ENCODE measurements around the gene SEL1L.

The SEL1L gene

DNA sequence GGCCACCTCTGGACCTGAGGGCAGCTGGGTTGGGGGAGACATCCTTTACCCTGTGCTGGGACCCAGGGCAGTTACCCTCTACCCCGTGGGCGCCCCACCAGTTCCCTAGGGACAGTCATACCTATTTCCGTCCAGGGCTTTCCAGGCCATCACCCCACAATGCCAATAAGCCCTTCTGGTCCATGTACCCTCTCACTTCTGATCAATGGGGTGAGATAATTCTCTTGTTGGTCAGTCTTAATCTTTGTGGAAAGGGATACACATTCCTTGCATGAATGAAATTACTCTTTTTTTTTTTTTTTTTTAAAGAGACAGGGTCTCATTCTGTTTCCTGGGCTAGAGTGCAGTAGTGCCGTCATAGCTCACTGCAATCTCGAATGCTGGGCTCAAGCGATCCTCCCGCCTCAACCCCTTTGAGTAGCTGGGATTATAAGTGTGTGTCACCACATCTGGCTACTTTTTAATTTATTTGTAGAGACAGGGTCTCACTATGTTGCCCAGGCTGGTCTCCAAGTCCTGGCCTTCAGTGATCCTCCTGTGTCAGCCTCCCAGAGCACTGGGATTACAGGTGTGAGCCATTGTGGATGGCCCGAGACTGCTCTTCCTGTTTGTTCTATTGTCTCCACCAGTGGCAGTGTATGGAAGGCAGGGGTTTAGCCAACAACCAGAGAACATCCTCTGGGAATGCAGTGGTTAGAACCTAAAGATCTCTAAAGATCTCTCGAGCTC is 87.2 kb downstream of the SEL1L start:
- no peak overlapping the region for H3K4me3 ChIP-seq (ENCODE audit: insufficient read depth, low read length, poor library complexity, severe bottlenecking)
- H3F3A ChIP-seq (ENCODE audit: insufficient read depth) = no peaks in the 10 kb centered on the region
- H3K9ac ChIP-seq (ENCODE audit: low read length) = no peak overlapping the region
- no peaks in the 10 kb centered on the region for H3K9me2 ChIP-seq (replicated peaks; ENCODE audit: insufficient read depth, low read length)
- no peak overlapping the region for H2AFZ ChIP-seq (ENCODE audit: low read depth, low read length, severe bottlenecking)
- no peaks in the 10 kb centered on the region for H3K36me3 ChIP-seq (ENCODE audit: low read length)
- no peak overlapping the region for H3K27ac ChIP-seq (ENCODE audit: low read depth, low read length)
- no peaks in the 10 kb centered on the region for H4K20me1 ChIP-seq (ENCODE audit: low read depth, low read length)
- no peaks in the 10 kb centered on the region for H3K27me3 ChIP-seq (ENCODE audit: low read length)
- H3K79me2 ChIP-seq (ENCODE audit: insufficient read depth, low read length) = no peaks in the 10 kb centered on the region
- no peak overlapping the region for H3K4me2 ChIP-seq (ENCODE audit: low read depth, low read length, poor library complexity, severe bottlenecking)
- no peaks in the 10 kb centered on the region for H3K9me3 ChIP-seq (ENCODE audit: insufficient read depth, low read length)
- no peak for TF ChIP-seq EZH2phosphoT487 (conservative IDR thresholded peaks at IDR 0.05; ENCODE audit: low read length)
- TF ChIP-seq, protein P1, sequence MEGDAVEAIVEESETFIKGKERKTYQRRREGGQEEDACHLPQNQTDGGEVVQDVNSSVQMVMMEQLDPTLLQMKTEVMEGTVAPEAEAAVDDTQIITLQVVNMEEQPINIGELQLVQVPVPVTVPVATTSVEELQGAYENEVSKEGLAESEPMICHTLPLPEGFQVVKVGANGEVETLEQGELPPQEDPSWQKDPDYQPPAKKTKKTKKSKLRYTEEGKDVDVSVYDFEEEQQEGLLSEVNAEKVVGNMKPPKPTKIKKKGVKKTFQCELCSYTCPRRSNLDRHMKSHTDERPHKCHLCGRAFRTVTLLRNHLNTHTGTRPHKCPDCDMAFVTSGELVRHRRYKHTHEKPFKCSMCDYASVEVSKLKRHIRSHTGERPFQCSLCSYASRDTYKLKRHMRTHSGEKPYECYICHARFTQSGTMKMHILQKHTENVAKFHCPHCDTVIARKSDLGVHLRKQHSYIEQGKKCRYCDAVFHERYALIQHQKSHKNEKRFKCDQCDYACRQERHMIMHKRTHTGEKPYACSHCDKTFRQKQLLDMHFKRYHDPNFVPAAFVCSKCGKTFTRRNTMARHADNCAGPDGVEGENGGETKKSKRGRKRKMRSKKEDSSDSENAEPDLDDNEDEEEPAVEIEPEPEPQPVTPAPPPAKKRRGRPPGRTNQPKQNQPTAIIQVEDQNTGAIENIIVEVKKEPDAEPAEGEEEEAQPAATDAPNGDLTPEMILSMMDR (IDR thresholded peaks at IDR 0.05; ENCODE audit: insufficient read depth, low read length, poor library complexity, severe bottlenecking) = no peak

DNA sequence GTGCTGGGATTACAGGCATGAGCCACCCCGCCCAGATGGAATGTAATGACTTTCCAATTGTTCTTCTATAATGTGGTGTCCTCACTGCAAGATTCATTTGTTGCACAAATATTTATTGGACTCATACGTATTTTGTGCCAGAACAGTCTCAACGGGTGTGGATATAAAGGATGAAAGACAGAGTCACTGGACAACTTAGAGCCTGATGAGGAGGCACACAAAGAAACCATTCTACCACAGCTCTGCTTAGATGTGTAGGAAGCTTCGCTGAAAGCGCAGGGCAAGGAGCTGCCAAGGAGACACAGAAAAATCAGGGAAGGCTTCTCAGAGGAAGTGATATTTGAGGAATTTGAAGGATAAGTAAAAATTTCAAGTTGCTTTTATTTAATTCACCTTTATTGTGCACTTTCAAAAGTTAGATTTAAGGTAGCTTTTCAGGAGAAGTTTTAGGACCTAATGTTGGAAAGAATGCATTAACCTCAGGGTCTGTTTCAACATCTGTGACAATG is 92.0 kb downstream of the SEL1L start:
- TF ChIP-seq, protein P1 (IDR thresholded peaks at IDR 0.05; ENCODE audit: insufficient read depth, low read length, poor library complexity, severe bottlenecking) = no peak
- no peak for TF ChIP-seq EZH2phosphoT487 (conservative IDR thresholded peaks at IDR 0.05; ENCODE audit: low read length)
- Histone ChIP-seq H3K27me3 (ENCODE audit: low read length) (no peaks in the 10 kb centered on the region), H3F3A (ENCODE audit: insufficient read depth) (no peaks in the 10 kb centered on the region), H3K27ac (ENCODE audit: low read depth, low read length) (no peak overlapping the region), H3K9me3 (ENCODE audit: insufficient read depth, low read length) (no peaks in the 10 kb centered on the region), H3K4me3 (ENCODE audit: insufficient read depth, low read length, poor library complexity, severe bottlenecking) (no peak overlapping the region), H3K9ac (ENCODE audit: low read length) (no peak overlapping the region), H4K20me1 (ENCODE audit: low read depth, low read length) (no peaks in the 10 kb centered on the region), H3K9me2 (replicated peaks; ENCODE audit: insufficient read depth, low read length) (no peaks in the 10 kb centered on the region), H3K36me3 (ENCODE audit: low read length) (no peaks in the 10 kb centered on the region), H3K4me2 (ENCODE audit: low read depth, low read length, poor library complexity, severe bottlenecking) (no peak overlapping the region), H2AFZ (ENCODE audit: low read depth, low read length, severe bottlenecking) (no peak overlapping the region), H3K79me2 (ENCODE audit: insufficient read depth, low read length) (no peaks in the 10 kb centered on the region)

GRCh38 chr14:81440041-81440440 is 93.6 kb downstream of the SEL1L start:
- H3K4me3 ChIP-seq (ENCODE audit: insufficient read depth, low read length, poor library complexity, severe bottlenecking) = no peak overlapping the region
- no peak for TF ChIP-seq EZH2phosphoT487 (conservative IDR thresholded peaks at IDR 0.05; ENCODE audit: low read length)
- TF ChIP-seq, protein P1 (IDR thresholded peaks at IDR 0.05; ENCODE audit: insufficient read depth, low read length, poor library complexity, severe bottlenecking) = no peak
- no peaks in the 10 kb centered on the region for H3F3A ChIP-seq (ENCODE audit: insufficient read depth)
- no peaks in the 10 kb centered on the region for H3K9me3 ChIP-seq (ENCODE audit: insufficient read depth, low read length)
- no peaks in the 10 kb centered on the region for H3K9me2 ChIP-seq (replicated peaks; ENCODE audit: insufficient read depth, low read length)
- no peak overlapping the region for H3K27ac ChIP-seq (ENCODE audit: low read depth, low read length)
- no peak overlapping the region for H3K4me2 ChIP-seq (ENCODE audit: low read depth, low read length, poor library complexity, severe bottlenecking)
- no peaks in the 10 kb centered on the region for H3K27me3 ChIP-seq (ENCODE audit: low read length)
- no peaks in the 10 kb centered on the region for H4K20me1 ChIP-seq (ENCODE audit: low read depth, low read length)
- no peaks in the 10 kb centered on the region for H3K36me3 ChIP-seq (ENCODE audit: low read length)
- H3K79me2 ChIP-seq (ENCODE audit: insufficient read depth, low read length) = no peaks in the 10 kb centered on the region
- H3K9ac ChIP-seq (ENCODE audit: low read length) = no peak overlapping the region
- no peak overlapping the region for H2AFZ ChIP-seq (ENCODE audit: low read depth, low read length, severe bottlenecking)
